ENCODE results near the gene PDZD2.
A peak's percentile ranks its signal among the peaks of the same experiment; 100 is the strongest.

Gene PDZD2

GRCh38 chr5:31805785-31806400, 167.0 kb downstream of the PDZD2 start:
- ChIA-PET CTCF (interaction anchor here (1.0 to 1.3 kb wide), 2 partner anchors 20 to 271 kb away, joined by 3 read pairs; no protein-coding TSS in a partner anchor), POLR2A (no interaction called here)
- DNase-seq (ENCODE audit: extremely low spot score) = no peak
- no peak for TF ChIP-seq CTCF (IDR thresholded peaks at IDR 0.05; ENCODE audit: control extremely low read depth, extremely low read depth, low read depth, missing control alignments)

GRCh38 chr5:31806561-31806960, 167.6 kb downstream of the PDZD2 start:
- DNase-seq (ENCODE audit: extremely low spot score) = no peak
- ChIA-PET POLR2A (no interaction called here), CTCF (no interaction called here)
- no peak for TF ChIP-seq CTCF (IDR thresholded peaks at IDR 0.05; ENCODE audit: control extremely low read depth, extremely low read depth, low read depth, missing control alignments)

GRCh38 chr5:31807789-31808540, 169.0 kb downstream of the PDZD2 start:
- no peak for TF ChIP-seq CTCF (IDR thresholded peaks at IDR 0.05; ENCODE audit: control extremely low read depth, extremely low read depth, low read depth, missing control alignments)
- ChIA-PET CTCF (interaction anchor here (1.1 to 1.8 kb wide), 7 partner anchors 16 to 227 kb away, joined by 3 to 17 read pairs (median 3); no protein-coding TSS in a partner anchor), POLR2A (no interaction called here)
- no peak for DNase-seq (ENCODE audit: extremely low spot score)

- ChIA-PET POLR2A (no interaction called here), CTCF (interaction anchor here (0.6 to 1.8 kb wide), 36 partner anchors 8 to 284 kb away, joined by 3 to 17 read pairs (median 4); no protein-coding TSS in a partner anchor)
- DNase-seq (ENCODE audit: extremely low spot score) = peak; percentile 62
- peak; percentile 69 for TF ChIP-seq CTCF (IDR thresholded peaks at IDR 0.05; ENCODE audit: control extremely low read depth, extremely low read depth, low read depth, missing control alignments)
Measured at GRCh38 chr5:31809050-31809870, 170.3 kb downstream of the PDZD2 start.

GRCh38 chr5:31811210-31811609, 172.3 kb downstream of the PDZD2 start:
- CTCF ChIA-PET = interaction anchor here (1.0 to 1.3 kb wide), 2 partner anchors 13 to 14 kb away, joined by 3 read pairs; no protein-coding TSS in a partner anchor
- DNase-seq (ENCODE audit: extremely low spot score) = no peak
- TF ChIP-seq CTCF (IDR thresholded peaks at IDR 0.05; ENCODE audit: control extremely low read depth, extremely low read depth, low read depth, missing control alignments) = no peak
- POLR2A ChIA-PET = no interaction called here

GRCh38 chr5:31815376-31815775, 176.4 kb downstream of the PDZD2 start:
- ChIA-PET CTCF (no interaction called here), POLR2A (no interaction called here)
- DNase-seq (ENCODE audit: extremely low spot score) = no peak
- no peak for TF ChIP-seq CTCF (IDR thresholded peaks at IDR 0.05; ENCODE audit: control extremely low read depth, extremely low read depth, low read depth, missing control alignments)

All from GM10248 (cell line).